SH-SY5Y (cell line): Measurements from ENCODE around the gene CTH.

Source experiments
- GATA2 ChIP-seq: IDR thresholded peaks from 2 replicates; pipeline ENCODE4 v1.6.1; 2011; ENCODE audit warnings: mild to moderate bottlenecking, low read depth, low read length
- GATA3 ChIP-seq: IDR thresholded peaks from 2 replicates; pipeline ENCODE4 v1.6.1; 2011; ENCODE audit warnings: low read depth, mild to moderate bottlenecking, low read length, moderate library complexity

- no peak for TF ChIP-seq GATA3
- no peak for TF ChIP-seq GATA2
Observed at GRCh38 chr1:70387507-70387906, 23.6 kb upstream of the CTH start.
